Measurements from ENCODE around the gene ALCAM. TPM values are rescaled to one million over a fixed set of nuclear protein-coding genes. Genes with fewer than 3 reads are reported as not detected.
"Not testable (repeated sequence)": the region's sequence is repeated elsewhere in the genome, so short reads cannot be mapped to it uniquely, and the experiment has no call there.

Gene ALCAM
- total RNA-seq, 1 donor = 19.9 TPM

DNA sequence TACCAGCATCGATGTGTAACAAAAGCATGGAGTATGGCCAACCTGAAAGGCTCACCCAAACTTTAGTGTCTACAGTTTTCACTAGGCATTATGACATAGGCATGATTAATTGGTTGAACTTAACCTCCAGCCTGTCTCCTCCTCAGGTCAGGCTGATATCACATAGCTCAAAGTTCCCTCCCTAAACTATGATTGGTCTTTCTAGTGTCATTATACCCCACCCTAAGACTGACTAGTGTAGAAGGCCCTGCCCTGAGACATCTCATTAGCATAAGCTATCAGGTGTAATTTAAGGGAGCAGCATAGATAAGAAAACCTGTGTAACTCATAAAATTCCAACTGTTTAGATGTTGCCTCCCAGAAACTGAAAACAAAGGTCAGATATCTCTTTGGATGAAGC is 195.2 kb downstream of the ALCAM start:
- DNase-seq (ENCODE audit: low read depth in 2 of 3, low spot score in 2 of 3) = no peak

DNA sequence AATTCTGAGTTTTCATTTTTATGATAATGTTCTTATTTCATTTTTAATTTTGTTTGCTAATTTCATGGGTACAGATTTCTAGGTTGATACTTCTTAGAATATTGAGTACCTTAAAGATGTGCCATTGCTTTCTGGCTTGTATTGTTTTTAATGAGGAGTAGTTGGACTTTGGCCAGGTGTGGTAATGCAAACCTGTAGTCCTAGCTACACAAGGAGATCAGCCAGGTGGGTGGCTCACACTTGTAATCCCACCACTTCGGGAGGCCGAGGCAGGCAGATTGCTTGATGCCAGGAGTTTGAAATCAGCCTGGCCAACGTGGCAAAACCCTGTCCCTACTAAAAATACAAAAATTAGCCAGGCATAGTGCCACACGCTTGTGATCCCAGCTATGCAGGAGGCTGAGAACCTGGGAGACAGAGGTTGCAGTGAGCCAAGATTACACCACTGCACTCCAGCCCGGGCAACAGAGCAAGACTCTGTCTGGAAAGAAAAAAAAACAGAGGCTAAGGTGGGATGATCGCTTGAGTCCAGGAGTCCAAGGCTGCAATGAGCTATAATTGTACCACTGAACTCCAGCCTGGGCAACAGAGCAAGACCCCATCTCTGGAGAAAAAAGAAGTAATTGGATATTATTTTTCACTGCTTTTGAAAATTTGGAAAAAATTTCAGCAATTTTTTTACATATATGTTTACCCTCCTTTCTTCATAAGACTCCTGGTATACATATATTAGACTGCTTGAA is 198.0 kb downstream of the ALCAM start:
- DNase-seq (ENCODE audit: low read depth in 2 of 3, low spot score in 2 of 3) = no peak

DNA sequence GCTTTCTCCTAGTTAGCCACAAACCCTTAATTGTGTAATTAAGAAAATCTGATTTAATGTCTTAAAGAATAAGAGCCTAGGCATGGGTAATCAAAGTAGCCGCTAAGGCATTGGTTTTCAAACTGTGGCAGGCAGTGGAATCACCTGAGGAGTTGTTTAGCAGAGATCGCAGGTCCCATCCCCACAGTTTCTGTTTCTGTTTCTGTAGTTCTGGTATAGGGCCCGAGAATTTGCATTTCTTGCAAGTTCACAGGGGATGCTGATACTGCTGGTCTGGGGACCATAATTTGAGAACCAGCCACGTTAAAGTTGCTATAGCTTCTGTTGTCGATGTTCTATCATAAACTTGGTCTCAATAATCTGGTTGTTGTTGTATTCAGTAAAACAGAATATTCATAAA is 204.3 kb downstream of the ALCAM start:
- no peak for DNase-seq (ENCODE audit: low read depth in 2 of 3, low spot score in 2 of 3)

DNA sequence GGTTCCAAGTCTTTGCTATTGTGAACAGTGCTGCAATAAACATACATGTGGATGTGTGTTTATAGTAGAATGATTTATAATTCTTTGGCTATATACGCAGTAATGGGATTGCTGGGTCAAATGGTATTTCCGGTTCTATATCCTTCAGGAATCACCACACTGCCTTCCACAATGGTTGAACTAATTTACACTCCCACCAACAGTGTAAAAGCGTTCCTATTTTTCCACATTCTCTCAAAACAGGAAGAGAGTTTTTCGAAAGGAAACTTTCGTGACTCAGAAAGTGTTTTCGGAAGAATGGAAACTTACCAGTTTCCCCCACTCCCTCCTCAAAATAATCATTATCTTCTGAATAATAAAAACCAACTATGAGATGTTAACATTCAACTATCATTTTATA is 205.8 kb downstream of the ALCAM start:
- no peak for DNase-seq (ENCODE audit: low read depth in 2 of 3, low spot score in 2 of 3)

DNA sequence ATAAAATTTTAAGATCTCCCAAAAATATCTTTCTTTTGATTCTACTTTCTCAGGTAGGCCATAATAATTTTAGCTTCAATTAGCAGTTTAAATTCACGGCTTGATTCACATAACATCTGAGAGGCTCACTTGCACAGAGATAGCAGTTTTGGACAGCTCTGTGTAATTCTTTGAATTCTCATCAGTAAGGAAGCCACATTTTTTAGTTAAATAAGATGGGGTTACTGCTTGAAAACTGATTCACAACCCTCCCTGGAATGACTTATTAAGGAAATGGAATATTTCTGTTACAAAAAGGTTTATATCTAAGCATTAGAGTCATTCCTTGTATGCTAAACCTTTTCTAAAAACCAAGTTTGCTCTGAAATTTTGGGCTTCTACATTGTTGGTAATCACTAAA is 212.7 kb downstream of the ALCAM start:
- DNase-seq (ENCODE audit: low read depth in 2 of 3, low spot score in 2 of 3) = no peak

DNA sequence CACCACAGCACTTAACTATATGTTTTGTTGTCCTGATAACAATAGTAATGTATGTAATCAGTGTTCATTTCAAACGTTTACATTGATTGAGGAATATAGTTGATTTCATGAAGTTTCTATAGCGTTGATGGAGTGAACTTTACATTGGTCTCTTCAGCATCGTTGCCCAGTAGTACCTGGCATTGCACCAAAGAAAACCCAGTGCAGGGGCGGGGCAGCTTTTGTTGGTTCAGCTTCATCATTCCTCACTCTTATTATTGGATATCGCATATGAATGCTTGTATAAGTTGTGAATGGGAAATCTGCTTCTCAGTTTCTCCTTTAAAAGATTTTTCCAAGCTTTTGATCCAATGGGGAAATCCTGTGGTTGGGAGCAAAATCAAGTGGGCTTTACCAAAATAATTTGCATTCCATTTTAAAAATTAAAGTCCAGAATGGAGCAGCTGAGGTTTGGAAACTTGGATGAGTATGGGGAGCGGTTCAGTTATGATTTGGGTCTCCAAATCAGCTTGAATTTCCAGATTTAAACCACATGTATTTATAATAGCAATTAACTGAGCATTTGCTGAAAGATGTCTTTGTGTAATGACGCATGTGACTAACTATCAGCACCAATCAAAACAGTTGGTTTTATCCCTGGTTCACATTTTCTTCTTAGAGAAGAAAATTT is 213.7 kb downstream of the ALCAM start:
- no peak for DNase-seq (ENCODE audit: low read depth in 2 of 3, low spot score in 2 of 3)

DNA sequence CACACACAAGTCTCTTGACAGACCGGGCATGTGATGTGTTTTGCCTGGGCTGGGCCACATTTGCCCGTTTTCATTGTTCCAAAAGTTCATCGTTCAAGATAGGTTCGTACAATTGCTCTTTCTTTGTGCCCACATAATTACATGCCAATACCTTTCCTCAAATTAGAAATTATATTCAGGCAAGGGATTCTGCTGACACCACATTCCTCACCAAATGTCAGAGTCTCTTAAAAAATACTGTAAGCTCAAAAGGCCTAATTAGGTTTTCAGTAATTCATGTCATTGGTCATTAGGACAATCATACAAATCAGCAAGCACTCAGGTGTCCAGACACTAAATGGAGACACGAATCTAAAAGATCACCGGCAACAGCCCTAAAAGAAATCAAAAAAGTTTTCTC is 215.3 kb downstream of the ALCAM start:
- no peak for DNase-seq (ENCODE audit: low read depth in 2 of 3, low spot score in 2 of 3)

DNA sequence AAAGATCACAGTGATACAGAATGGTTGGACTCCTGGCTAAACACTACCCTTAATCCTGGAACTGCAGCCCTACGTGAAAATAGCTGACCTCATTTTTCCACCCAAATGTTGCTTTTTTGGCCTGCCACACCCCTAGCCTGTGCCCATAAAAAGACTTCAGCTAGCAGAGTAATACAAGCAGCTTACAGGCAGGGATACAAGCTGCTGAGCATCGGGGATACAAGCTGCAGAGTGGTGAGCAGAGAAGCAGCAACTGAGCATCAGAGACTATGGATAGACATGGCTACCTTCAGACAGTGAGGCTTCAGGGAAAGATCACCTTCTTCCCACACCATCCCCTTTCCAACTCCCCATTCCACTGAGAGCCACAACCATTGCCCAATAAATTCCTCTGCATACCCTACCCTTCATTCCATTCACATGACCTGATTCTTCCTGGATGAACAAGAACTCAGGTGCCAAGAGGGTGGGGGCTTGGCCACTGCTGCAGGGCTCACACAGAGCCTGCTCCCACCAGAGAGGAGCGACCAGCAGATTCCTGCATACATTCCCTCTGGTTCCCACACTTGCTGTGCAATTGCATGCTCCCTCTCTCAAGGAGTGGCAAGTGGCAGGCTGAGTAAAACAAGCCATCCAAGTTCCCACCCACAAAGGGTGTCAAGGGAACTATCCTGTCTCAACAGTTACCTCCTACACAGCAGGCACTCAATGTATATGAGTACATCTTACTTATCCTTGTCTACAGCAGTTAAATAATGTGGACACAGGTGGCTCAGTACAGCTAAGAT is 217.5 kb downstream of the ALCAM start:
- no peak for DNase-seq (ENCODE audit: low read depth in 2 of 3, low spot score in 2 of 3)

DNA sequence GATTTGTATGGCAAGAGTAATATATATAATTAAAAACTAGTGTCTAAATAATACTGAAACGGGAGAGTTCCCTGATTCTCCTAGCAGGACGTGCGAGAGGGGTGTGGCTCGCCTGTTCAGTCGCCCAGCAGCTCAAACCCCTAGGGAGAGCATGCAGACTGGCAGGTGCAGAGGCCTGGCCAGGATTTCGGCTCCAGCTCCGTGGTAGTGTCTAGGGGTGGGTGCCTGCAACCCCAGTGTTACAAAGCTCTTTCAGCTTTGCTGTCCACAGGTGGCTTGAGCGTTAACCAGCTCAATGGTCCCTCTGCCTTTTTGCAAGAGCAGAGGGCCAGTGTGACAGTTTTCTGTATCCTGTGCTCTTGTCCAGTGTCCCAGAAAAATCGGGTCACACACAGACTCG is 226.6 kb downstream of the ALCAM start:
- no peak for DNase-seq (ENCODE audit: low read depth in 2 of 3, low spot score in 2 of 3)

DNA sequence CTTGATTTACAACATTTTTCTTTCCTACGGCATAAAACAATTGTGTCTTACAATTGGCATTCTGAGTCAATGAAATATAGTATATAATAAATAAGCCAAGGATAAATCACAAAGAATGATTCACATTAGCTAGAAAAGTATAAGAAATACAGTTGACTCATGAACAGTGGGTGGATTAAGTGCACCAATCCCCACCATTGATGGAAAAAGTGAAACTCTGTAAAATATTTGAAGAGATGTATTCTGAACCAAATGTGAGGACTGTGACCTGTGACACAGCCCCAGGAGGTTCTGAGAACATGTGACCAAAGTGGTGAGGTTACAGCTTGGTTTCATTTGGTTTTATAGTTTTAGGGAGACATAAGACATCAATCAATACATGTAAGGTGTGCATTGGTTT is 227.5 kb downstream of the ALCAM start:
- DNase-seq (ENCODE audit: low read depth in 2 of 3, low spot score in 2 of 3) = no peak

DNA sequence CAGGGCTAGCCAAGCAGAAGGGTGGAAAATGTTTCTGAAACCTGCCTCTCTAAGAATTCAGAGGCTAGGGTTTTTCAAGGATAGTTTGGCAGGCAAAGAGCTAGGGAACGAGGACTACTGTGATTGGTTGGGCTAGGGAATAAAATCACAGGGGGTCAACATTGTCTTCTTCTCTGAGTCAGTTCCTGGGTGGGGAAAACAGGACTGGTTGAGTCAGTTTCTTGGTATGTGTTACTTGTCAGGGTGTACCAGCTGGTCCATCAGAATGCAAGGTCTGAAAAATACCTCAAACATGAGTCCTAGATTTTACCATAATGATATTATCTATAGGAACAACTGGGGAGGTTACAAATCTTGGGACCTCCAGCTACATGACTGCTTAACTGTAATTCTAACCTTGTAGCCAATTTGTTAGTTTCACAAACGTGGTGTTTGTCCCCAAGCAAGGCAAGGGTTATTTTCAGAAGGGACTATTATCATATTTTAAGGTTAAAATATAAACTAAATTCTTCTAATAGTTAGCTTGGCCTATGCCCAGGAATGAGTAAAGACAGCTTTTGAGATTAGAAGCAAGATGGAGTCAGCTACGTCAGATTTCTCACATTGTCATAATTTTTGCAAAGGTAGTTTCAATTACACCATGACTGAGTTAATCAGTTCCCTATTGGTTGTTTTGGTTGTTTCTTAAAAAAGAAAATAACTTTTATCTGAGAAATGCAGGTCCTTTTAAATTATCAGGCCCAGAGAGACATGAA is 231.5 kb downstream of the ALCAM start:
- no peak for DNase-seq (ENCODE audit: low read depth in 2 of 3, low spot score in 2 of 3)

DNA sequence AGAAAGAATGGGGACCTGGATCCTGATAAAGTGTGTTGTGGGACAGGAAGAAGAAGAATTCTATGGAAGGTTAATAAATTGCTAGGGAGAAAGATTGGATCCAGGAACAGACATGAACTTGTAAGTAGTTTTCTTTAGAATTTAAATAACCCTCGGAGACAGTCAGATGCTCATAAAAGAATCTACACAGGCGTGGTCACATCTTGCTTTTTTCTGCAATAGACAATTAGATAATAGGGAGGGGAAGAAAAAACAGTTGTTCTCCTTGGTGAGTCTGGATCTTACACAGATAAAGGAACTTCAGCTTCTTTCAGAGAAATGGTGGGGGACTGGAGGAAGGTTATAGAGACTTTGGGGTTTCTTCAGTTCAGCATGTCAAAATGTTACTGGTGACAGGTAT is 232.6 kb downstream of the ALCAM start:
- DNase-seq (ENCODE audit: low read depth in 2 of 3, low spot score in 2 of 3) = no peak

DNA sequence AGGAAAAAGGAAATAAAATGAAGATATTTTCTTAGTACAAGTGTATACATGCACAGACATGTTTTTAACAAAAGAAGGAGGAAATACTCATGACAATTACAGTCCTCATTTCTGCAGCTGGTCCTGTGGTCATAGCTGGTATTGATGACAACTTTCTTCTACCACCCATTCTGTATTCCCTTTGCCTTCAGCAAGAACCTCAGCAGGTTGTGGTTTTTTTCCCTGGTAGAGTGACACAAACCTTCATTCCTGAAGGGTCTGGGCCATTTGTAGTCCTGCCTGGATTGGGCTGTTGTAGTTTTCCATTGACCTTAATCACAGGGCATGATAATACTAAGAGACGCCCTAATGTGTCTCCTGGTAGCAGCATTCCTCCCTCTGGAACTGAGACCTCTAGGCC is 235.0 kb downstream of the ALCAM start:
- not testable (repeated sequence) for DNase-seq (ENCODE audit: low read depth in 2 of 3, low spot score in 2 of 3)

DNA sequence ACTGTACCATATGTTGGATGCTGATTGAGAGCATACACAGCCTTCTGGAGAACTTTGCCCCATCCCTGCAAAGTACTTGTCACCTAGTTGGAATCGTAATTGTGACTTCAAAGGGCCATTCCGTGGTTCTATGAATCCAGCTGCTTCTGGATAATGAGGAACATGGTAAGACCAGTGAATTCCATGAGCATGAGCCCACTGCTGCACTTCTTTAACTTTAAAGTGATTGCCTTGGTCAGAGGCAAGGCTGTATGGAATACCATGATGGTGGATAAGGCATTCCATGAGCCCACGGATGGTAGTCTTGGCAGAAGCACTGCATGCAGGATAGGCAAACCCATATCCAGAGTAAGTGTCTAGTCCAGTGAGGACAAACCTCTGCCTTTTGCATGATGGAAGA is 235.6 kb downstream of the ALCAM start:
- DNase-seq (ENCODE audit: low read depth in 2 of 3, low spot score in 2 of 3) = not testable (repeated sequence)

DNA sequence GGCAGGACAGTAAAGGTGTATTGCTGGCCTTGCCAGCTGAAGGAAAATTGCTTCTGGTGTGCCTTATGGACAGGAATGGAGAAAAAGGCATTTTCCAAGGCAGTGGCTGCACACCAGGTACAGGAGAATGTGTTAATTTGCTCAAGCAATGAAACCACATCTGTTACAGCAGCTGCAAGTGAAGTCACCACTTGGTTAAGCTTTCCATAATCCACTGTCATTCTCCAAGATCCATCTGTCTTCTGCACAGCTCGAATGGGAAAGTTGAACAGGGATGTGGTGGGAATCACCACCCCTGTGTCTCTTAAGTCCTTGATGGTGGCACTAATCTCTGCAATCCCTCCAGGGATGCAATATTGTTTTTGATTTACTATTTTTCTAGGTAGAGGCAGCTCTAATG is 236.8 kb downstream of the ALCAM start:
- DNase-seq (ENCODE audit: low read depth in 2 of 3, low spot score in 2 of 3) = not testable (repeated sequence)

DNA sequence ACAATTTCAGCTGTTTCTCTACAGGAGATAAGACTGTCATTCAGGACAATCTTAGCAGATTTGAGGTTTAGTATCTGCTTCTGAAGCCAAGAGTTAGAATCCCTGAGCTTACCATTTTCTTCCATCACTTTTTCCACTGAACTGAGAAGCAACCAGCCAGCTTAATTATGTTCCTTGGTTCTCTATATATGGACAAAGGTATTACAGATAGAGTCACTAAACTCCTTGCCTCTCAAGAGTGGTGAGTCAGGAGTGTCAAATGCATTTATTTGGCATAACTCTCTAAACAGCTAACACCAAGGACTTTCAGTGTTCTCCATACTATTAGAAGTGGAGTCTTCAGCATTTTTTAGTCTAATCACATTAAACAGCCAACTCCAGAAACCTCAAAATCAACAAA is 239.3 kb downstream of the ALCAM start:
- no peak for DNase-seq (ENCODE audit: low read depth in 2 of 3, low spot score in 2 of 3)

DNA sequence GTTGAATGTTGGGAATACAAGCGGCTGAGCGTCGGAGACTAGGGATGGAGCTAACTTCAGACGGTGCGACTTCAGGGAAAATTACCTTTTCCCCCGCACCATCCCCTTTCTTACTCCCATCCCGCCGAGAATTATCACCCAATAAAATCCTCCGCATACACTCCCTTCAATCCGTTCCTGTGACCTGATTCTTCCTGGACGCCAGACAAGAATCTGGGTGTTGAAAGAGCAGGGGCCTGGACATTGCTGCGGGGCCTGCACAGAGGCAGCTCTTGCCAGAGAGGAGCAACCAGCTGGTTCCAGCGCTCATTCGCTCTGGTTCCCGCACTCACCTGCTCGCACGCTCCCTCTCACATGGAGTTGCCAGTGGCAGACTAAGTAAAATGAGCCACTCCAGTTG is 241.9 kb downstream of the ALCAM start:
- DNase-seq (ENCODE audit: low read depth in 2 of 3, low spot score in 2 of 3) = no peak

DNA sequence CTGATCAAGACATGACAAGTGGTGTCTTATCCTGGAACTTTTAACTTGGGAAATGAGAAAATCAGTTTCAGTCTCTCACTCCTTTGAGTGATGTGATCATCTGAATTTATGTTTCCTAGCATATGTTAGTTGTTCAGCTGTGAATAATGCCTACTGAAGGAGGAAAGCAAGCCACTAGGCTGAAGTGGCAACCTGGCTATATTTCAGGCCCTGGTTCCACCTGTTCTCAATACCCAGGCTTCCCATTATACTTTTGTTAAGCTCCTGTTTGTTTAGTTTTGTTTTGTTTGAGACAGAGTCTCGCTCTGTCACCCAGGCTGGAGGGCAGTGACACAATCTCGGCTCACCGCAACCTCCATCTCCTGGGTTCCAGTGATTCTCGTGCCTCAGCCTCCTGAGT is 243.8 kb downstream of the ALCAM start:
- DNase-seq (ENCODE audit: low read depth in 2 of 3, low spot score in 2 of 3) = no peak

DNA sequence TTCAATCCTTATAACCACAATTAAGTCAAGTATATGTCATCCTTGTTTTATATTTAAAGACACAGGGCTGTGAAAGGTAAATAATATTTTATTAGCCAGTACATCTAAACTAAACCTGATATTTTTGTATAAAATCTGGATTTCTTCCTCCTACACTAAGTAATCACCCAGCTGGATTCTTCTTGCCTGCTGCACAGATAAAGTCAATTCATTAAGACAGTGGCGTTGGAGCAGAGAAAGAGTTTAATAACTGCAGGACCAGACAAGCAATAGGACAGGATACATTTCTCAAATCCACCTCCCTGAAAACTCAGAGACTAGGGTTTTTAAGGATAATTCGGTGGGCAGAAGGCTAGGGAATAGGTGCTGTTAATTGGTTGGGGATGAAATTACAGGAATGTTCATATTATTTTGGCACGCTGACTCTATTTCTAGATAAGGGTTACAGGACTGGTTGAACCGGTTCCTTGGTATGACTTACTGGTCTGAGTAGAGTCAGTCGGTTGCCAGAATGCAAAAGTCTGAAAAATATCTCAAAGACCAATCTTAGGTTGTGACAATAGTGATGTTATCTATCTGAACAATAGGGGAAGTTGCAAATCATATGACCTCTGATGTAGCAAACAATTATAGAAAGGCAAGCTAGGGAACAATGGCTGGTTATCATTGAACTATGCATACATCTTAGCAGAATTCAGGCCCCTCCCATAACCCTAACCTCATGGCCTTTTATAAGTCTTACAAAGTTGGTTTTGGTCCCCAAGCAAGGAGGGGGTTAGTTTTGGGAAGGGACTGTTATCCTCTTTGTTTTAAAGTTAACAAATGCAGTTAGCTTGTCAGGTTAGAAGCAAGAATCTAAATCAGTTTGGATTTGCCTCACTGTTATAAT is 244.8 kb downstream of the ALCAM start:
- no peak for DNase-seq (ENCODE audit: low read depth in 2 of 3, low spot score in 2 of 3)

DNA sequence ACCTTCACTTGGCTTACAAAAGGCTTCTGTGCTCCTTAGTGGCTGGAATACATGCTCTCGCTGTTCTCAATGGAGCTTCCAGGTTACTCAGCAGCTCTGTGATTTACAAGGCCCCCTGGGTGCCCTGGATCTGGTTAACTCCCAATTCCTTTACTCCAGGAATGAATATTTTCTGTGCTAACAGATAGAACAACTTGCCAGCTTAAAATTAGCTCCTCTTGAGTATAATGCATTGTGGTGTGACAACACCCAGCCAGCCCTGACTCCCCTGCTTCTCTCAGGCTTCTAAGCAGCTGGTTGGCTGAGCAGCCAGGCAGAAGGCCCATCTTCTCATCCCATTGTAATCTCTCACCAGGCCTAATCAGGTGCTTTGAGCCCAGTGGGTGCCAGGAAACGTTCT is 246.4 kb downstream of the ALCAM start:
- no peak for DNase-seq (ENCODE audit: low read depth in 2 of 3, low spot score in 2 of 3)
